ENCODE measurements around the gene FIGNL2.
"Not testable (repeated sequence)": the region's sequence is repeated elsewhere in the genome, so short reads cannot be mapped to it uniquely, and the experiment has no call there.

The FIGNL2 gene

GRCh38 chr12:51848326-51848727 lies at the start of gene FIGNL2:
TSS of gene FIGNL2 (minus strand) at chr12:51848718. CDS start at chr12:51822413, 26,305 bp downstream.
- DNase-seq = no peak

- DNase-seq = no peak
Measured at GRCh38 chr12:51897181-51897580, 48.7 kb upstream of the FIGNL2 start.

DNA sequence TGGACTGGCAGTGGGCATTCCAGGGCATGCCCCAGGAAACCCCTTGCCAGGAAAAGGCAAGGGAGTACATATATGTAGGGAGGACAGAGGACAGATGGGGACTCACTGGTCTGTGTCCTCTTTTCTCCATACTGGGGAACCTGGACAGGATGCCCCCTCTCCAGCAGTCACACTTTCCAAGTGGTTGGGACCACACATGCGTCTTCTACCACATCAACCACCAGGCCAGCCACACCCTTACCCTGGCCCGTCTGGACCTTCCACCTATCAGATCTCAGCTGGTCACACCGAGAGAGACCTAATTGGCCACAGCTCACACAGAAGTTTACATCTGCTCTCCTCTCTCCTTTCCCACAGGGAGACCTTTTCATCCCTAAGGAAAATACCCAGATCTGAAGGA lies 47.7 kb upstream of the FIGNL2 start:
- no peak for DNase-seq

GRCh38 chr12:51895378-51896135 lies 47.0 kb upstream of the FIGNL2 start:
- DNase-seq = no peak

DNA sequence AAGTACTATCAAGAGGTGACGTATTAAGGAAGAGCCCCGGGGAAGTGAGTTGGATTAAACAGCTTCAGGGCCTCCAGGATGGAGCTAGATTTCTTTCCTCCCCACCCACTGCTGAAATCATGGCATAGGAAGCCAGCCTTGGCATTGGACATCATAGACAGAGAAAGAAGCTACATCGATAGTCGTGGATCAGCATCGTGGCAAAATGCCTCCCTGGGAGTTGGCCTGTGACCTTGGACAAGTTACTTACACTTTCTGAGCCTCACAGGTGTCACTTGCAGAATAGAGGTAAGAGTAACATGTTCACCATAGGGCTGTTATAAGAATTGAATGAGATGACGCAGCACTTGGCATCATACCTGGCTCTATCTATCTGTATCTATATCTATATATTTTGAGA lies 45.3 kb upstream of the FIGNL2 start:
- no peak for DNase-seq

DNA sequence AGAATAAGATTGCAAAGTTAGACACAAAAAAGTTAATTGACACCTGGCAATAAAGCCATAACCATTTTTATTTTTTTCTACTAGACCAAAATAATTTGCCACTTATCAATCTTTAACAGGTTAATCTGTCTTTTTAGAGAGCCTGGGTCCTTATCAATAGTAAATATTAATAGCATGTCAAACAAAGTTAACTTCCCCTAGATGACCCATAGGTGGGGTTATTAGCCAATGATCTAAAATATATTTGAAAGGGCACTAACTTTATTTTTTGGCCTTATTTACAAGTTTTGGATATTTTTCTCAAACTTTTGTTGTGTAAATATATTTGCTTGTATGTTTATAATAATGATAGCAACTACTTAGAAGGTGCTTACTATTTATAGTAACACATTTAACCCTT lies 43.3 kb upstream of the FIGNL2 start:
- no peak for DNase-seq

- no peak for DNase-seq
Measured at GRCh38 chr12:51890511-51891171, 42.1 kb upstream of the FIGNL2 start.

- no peak for DNase-seq
Measured at GRCh38 chr12:51890133-51890464, 41.6 kb upstream of the FIGNL2 start.

DNA sequence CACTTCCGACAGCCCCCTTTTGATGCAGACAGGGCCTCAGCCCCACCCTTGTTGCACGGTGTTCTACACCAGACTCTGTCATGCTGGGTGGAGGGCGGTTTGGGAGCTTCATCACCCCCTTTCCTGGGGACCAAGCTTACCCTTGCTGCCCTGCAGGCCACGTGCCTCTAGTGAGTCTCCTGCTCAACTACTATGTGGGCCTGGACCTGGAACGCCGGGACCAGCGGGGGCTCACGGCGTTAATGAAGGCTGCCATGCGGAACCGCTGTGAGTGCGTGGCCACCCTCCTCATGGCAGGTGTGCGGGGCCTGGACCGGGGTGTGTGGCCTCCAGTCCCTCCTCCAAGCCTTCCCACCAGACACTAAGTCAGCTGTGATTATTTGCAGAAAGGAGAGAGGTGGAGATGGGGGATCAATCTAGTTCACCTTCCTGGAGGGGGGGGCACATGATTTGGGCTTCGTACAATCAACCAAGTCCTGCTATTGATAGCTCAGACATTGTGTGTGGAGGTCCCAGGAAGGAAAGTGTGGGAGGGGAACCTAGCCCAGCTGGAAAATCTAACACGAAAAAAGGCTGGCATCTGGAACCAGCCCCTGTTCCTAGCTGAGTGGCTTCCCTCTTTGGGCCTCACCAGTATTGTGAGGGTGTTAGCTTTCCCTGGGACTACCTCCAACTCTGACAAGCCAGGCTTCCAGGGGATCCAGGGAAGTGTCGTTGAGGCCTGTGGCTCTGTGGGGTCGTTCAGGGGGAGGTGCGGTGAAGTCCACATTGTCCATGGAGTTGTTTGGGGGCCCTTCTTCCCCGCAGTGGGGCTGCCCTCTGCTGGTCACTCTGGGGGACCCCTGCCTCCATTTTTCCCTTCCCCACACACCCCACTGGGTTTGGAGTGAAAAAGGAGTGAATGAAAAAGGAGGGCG lies 41.0 kb upstream of the FIGNL2 start:
- DNase-seq = no peak

DNA sequence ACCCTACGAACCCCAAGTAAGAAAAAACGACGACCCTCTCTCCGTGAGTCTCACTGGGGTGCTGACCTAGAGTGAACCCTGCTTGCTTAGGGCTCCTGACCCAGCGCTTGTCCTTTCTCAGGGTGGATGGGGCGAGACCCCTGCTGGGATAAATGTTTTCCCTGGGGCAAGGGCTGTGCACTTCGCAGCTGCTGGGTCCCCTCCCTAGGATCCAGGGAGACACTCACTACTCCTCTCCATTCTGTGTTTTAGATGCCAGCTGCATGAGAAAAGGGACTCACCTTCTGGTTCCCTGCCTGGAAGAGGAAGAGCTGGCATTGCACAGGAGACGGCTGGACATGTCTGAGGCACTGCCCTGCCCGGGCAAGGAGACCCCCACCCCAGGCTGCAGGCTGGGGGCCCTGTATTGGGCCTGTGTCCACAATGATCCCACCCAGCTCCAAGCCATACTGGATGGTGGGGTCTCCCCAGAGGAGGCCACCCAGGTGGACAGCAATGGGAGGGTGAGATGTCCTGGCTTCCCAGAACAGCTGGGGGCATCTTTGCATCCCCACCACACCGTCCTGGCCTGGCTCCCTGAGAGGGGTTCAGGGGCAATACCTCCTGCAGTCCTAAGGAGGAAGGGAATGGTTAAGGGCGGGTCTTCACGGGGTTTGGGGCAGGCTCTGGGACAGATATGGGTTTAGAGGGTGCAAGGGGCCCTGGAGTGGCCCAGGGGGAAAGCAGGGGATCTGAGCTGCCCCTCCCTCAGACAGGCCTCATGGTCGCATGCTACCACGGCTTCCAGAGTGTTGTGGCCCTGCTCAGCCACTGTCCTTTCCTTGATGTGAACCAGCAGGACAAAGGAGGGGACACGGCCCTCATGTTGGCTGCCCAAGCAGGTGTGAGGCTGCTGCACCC lies 40.0 kb upstream of the FIGNL2 start:
- no peak for DNase-seq

DNA sequence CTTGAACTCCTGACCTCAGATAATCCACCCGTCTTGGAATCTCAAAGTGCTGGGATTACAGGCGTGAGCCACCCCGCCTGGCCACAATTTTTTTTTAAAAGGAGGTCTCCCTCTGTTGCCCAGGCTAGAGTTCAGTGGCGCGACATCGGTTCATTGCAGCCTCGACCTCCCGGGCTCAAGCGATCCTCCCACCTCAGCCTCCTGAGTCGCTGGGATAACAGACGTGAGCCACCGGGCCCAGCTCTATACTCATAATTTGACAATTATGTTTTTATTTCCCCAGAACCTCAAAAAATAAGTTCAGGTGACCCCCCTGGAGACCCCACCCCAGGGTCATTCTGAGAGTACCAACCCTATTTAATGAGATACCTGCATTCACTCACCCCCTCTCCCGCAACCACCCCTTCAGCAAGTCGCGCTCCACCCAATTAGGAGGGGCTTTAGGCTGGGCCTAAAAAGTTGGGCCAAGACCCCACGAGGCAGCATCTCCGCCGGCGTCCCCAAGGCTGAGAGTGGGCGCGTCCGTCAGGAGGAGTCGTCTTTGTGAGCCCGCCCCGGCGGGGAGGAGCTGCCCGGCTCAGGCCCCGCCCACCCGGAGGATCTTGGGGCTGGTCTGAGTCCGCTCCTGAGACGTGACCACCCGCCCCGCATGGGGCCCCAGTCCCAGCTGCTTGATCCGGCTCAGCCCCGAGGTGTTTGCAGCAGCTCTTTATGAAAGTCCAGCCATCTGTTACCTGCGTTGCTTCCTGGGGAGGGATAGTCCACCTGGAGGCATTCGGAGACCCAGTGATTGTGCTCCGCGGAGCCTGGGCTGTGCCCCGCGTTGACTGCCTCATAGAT lies 39.2 kb upstream of the FIGNL2 start, which contains the start of gene ANKRD33:
TSS of gene ANKRD33 (plus strand) at position 628 of the 840 bp plus-strand sequence. CDS start at position 712, 84 bp downstream.
- peak; percentile 43 for DNase-seq

- peak; percentile 45 for DNase-seq
Measured at GRCh38 chr12:51886021-51886710, 37.6 kb upstream of the FIGNL2 start.

GRCh38 chr12:51885294-51886020 lies 36.9 kb upstream of the FIGNL2 start:
- DNase-seq = not testable (repeated sequence)

DNA sequence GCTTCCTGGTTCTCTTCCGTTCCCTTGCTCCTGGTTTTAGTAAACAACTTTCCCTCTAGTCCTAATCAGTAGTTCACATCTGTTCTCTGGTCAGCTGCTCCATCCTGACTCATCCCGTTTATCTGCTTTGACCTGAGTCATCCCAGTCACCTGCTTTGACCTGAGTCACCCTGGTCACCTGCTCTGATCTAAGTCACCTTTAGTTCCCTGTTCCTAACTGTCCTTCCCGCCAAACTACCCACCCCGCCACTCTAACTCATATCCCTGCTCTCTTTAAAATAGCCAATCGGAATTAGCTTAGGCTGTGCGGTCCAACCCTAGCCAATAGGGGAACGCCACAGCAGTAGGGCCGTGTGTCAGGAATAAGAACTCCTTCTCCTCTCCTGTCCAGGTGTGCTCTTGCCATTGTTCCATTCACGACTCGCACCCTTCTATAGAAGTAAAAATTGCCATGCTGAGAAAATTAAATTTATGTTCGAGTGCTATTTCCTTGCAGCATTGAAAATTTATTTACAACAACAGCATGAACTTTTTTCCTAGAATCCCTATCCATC lies 36.2 kb upstream of the FIGNL2 start:
- no peak for DNase-seq

DNA sequence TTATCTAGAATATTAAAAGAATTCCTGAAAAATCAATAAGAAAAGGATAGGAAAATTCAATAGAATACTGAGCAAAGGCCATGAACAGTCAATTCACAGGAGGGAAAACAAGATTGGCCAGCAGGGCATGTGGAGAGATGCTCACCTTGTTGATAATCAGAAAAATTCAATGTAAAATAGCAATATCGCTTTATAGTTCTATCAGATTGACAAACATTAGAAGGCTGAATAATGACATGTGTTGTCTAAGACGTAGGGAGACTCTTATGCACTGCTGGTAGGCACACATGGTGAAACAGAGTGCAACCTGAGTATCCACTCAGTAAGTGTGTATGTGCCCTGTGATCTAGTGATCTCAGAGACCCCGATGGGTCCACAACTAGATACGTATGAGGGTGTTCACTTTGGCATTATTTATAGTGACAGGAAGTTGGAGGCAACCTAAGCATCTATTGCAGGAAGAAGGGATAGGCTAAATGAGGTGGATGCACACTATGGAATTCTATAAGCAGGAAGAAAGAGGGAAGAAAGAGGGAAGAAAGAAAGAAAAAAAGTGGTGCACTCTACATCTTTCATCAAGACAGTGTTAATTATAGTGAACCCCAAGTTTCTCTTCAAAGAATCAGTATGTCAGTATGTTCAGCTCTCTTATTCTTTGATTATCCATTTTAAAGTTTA lies 35.6 kb upstream of the FIGNL2 start:
- DNase-seq = no peak

DNA sequence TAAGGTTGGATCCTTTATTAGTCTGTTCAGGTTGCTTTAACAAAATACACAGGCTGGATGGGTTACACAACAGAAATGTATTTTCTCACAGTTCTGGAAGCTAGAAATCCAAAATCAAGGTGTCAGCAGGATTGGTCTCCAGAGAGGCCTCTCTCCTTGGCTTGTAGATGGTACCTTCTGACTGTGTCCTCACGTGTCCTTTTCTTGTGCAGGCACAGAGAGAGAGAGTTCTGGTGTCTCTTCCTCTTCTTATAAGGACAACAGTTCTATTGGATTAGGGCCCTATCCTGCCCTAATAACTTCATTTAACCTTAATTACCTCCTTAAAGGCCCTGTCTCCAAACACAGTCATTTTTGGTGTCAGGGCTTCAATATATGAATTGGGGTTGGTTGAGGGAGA lies 34.8 kb upstream of the FIGNL2 start:
- DNase-seq = no peak

GRCh38 chr12:51879102-51879501 lies 30.6 kb upstream of the FIGNL2 start:
- no peak for DNase-seq

GRCh38 chr12:51874486-51874885 lies 26.0 kb upstream of the FIGNL2 start:
- no peak for DNase-seq

- no peak for DNase-seq
Measured at GRCh38 chr12:51874000-51874399, 25.5 kb upstream of the FIGNL2 start.
